SK-N-MC (cell line): Measurements from ENCODE around the gene MOGAT2.

Experiments
- DNase-seq: peaks from one replicate; pipeline ENCODE4 v3.0.0-alpha.2; 2011; ENCODE audit warnings: low read depth, low spot score
- H3K27ac ChIP-seq: fragments of 200-600 bp; sonication (generic); 2 replicates; pipeline ENCODE4 v1.5.1; 2016; ENCODE audit warnings: mixed run types
- H3K36me3 ChIP-seq: fragments of 200-600 bp; sonication (generic); 2 replicates; pipeline ENCODE4 v1.6.1; 2017; ENCODE audit warnings: antibody characterized with exemption, low read length, mixed read lengths; ENCODE audit not compliant: insufficient read depth
- H3K4me3 ChIP-seq: fragments of 200-600 bp; sonication (generic); 2 replicates; pipeline ENCODE4 v1.5.1; 2016
- H3K9ac ChIP-seq: fragments of 200-600 bp; sonication (generic); 2 replicates; pipeline ENCODE4 v1.8.0; 2017; ENCODE audit warnings: mixed run types, mixed read lengths; ENCODE audit not compliant: insufficient read length
- H3K9me3 ChIP-seq: fragments of 200-600 bp; sonication (generic); 2 replicates; pipeline ENCODE4 v1.6.1; 2017; ENCODE audit warnings: low read depth, mild to moderate bottlenecking, antibody characterized with exemption, low read length, moderate library complexity, mixed read lengths
- EZH2 ChIP-seq: fragments of 200-600 bp; sonication (generic); IDR thresholded peaks from one replicate; pipeline ENCODE4 v1.6.1; 2017; ENCODE audit warnings: antibody characterized with exemption
- FOXP2 ChIP-seq: optimal IDR thresholded peaks from 2 replicates; pipeline ENCODE3; 2011; ENCODE audit warnings: mild to moderate bottlenecking, moderate library complexity; ENCODE audit not compliant: insufficient read depth; ENCODE audit errors: extremely low read length, control extremely low read depth
- POLR2AphosphoS5 ChIP-seq: IDR thresholded peaks from 2 replicates; pipeline ENCODE4 v1.6.1; 2012; ENCODE audit warnings: mild to moderate bottlenecking, low read depth, low read length, borderline replicate concordance

The MOGAT2 gene

GRCh38 chr11:75770102-75770501, 52.5 kb downstream of the MOGAT2 start:
- no peak overlapping the region for H3K27ac ChIP-seq
- no peak for DNase-seq
- H3K4me3 ChIP-seq, result peak overlapping the region; percentile 77
- H3K9me3 ChIP-seq, result no peaks in the 10 kb centered on the region
- no peaks in the 10 kb centered on the region for H3K36me3 ChIP-seq
- TF ChIP-seq FOXP2 (no peak), POLR2AphosphoS5 (no peak), EZH2 (no peak)
- H3K9ac ChIP-seq, result no peak overlapping the region

- no peak for TF ChIP-seq EZH2
- TF ChIP-seq FOXP2, result no peak
- no peak for TF ChIP-seq POLR2AphosphoS5
- no peak for DNase-seq
- no peak overlapping the region for H3K9ac ChIP-seq
- H3K9me3 ChIP-seq, result no peaks in the 10 kb centered on the region
- no peak overlapping the region for H3K4me3 ChIP-seq
- H3K36me3 ChIP-seq, result peaks cover 3% of the 10 kb centered on the region; the same call in 1 of the 2 replicates
- H3K27ac ChIP-seq, result no peak overlapping the region
These were observed 54.2 kb downstream of the MOGAT2 start for GRCh38 chr11:75771646-75772410.

GRCh38 chr11:75773595-75774353, 56.1 kb downstream of the MOGAT2 start:
- H3K9ac ChIP-seq, result no peak overlapping the region
- H3K27ac ChIP-seq, result no peak overlapping the region
- DNase-seq, result no peak
- H3K36me3 ChIP-seq, result peaks cover 3% of the 10 kb centered on the region; the same call in 1 of the 2 replicates
- no peak overlapping the region for H3K4me3 ChIP-seq
- H3K9me3 ChIP-seq, result no peaks in the 10 kb centered on the region
- TF ChIP-seq EZH2 (no peak), FOXP2 (no peak), POLR2AphosphoS5 (no peak)

- H3K9ac ChIP-seq, result no peak overlapping the region
- TF ChIP-seq EZH2, result no peak
- no peak for TF ChIP-seq FOXP2
- no peak for TF ChIP-seq POLR2AphosphoS5
- no peak for DNase-seq
- no peak overlapping the region for H3K27ac ChIP-seq
- peaks cover 3% of the 10 kb centered on the region; the same call in 1 of the 2 replicates for H3K36me3 ChIP-seq
- H3K9me3 ChIP-seq, result no peaks in the 10 kb centered on the region
- no peak overlapping the region for H3K4me3 ChIP-seq
These were observed 57.4 kb downstream of the MOGAT2 start for GRCh38 chr11:75775056-75775455.

- no peak for DNase-seq
- Histone ChIP-seq H3K9ac (no peak overlapping the region), H3K36me3 (peaks cover 3% of the 10 kb centered on the region; the same call in 1 of the 2 replicates), H3K4me3 (no peak overlapping the region), H3K9me3 (no peaks in the 10 kb centered on the region), H3K27ac (no peak overlapping the region)
- TF ChIP-seq POLR2AphosphoS5 (no peak), EZH2 (no peak), FOXP2 (no peak)
These were observed 58.9 kb downstream of the MOGAT2 start for GRCh38 chr11:75776546-75776945.

- Histone ChIP-seq H3K27ac (no peak overlapping the region), H3K9me3 (no peaks in the 10 kb centered on the region), H3K9ac (no peak overlapping the region), H3K4me3 (no peak overlapping the region), H3K36me3 (peaks cover 3% of the 10 kb centered on the region; the same call in 1 of the 2 replicates)
- no peak for DNase-seq
- no peak for TF ChIP-seq FOXP2
- no peak for TF ChIP-seq EZH2
- TF ChIP-seq POLR2AphosphoS5, result no peak
These were observed 59.9 kb downstream of the MOGAT2 start for GRCh38 chr11:75777461-75778110.

GRCh38 chr11:75778962-75779361, 61.3 kb downstream of the MOGAT2 start:
- H3K4me3 ChIP-seq, result no peak overlapping the region
- H3K9ac ChIP-seq, result no peak overlapping the region
- no peak for DNase-seq
- TF ChIP-seq EZH2 (no peak), POLR2AphosphoS5 (no peak), FOXP2 (no peak)
- H3K9me3 ChIP-seq, result no peaks in the 10 kb centered on the region
- no peak overlapping the region for H3K27ac ChIP-seq
- peaks cover 3% of the 10 kb centered on the region; the same call in 1 of the 2 replicates for H3K36me3 ChIP-seq

- Histone ChIP-seq H3K9ac (no peak overlapping the region), H3K4me3 (no peak overlapping the region), H3K27ac (no peak overlapping the region), H3K9me3 (no peaks in the 10 kb centered on the region), H3K36me3 (peaks cover 3% of the 10 kb centered on the region; the same call in 1 of the 2 replicates)
- TF ChIP-seq FOXP2 (no peak), EZH2 (no peak), POLR2AphosphoS5 (no peak)
- DNase-seq, result no peak
These were observed 62.3 kb downstream of the MOGAT2 start for GRCh38 chr11:75779960-75780359.
